Adrenal gland (tissue), 5 donors: Measurements from ENCODE around the gene REPS2.

Source experiments
- POLR2A ChIP-seq, 2 donors: fragments of 450-650 bp; IDR thresholded peaks; one replicate each; pipeline ENCODE4 v1.6.1; 2017; ENCODE audit warnings: antibody characterized with exemption in 2 of 2, mild to moderate bottlenecking in 2 of 2, moderate library complexity in 1 of 2
- TF ChIP-seq, protein P1 (sequence below), 6 experiments: fragments of 450-650 bp in 4 of 6; fragments of 200-600 bp in 2 of 6; sonication (generic) in 1 of 6; IDR thresholded peaks; 1 replicate in 5 of 6; 2 replicates in 1 of 6; pipeline versions ENCODE4 v1.5.1 to v1.8.0; 2016 to 2021; ENCODE audit warnings: antibody characterized with exemption in 6 of 6, mild to moderate bottlenecking in 2 of 6, moderate library complexity in 1 of 6
- donor health status: DM: no; HTN: no; CAD: no.

- TF ChIP-seq POLR2A (IDR thresholded peaks at IDR 0.05): no peak
- TF ChIP-seq, protein P1, sequence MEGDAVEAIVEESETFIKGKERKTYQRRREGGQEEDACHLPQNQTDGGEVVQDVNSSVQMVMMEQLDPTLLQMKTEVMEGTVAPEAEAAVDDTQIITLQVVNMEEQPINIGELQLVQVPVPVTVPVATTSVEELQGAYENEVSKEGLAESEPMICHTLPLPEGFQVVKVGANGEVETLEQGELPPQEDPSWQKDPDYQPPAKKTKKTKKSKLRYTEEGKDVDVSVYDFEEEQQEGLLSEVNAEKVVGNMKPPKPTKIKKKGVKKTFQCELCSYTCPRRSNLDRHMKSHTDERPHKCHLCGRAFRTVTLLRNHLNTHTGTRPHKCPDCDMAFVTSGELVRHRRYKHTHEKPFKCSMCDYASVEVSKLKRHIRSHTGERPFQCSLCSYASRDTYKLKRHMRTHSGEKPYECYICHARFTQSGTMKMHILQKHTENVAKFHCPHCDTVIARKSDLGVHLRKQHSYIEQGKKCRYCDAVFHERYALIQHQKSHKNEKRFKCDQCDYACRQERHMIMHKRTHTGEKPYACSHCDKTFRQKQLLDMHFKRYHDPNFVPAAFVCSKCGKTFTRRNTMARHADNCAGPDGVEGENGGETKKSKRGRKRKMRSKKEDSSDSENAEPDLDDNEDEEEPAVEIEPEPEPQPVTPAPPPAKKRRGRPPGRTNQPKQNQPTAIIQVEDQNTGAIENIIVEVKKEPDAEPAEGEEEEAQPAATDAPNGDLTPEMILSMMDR (IDR thresholded peaks at IDR 0.05): no peak
Observed at GRCh38 chrX:16916561-16916960, 29.9 kb upstream of the REPS2 start.
